ENCODE results near the gene ERC1. TPM values are rescaled to one million over a fixed set of nuclear protein-coding genes. Genes with fewer than 3 reads are reported as not detected.
"Not testable (repeated sequence)": the region's sequence is repeated elsewhere in the genome, so short reads cannot be mapped to it uniquely, and the experiment has no call there.

The ERC1 gene
- total RNA-seq, 1 experiment from 2014 or later, result 12.3 TPM

DNA sequence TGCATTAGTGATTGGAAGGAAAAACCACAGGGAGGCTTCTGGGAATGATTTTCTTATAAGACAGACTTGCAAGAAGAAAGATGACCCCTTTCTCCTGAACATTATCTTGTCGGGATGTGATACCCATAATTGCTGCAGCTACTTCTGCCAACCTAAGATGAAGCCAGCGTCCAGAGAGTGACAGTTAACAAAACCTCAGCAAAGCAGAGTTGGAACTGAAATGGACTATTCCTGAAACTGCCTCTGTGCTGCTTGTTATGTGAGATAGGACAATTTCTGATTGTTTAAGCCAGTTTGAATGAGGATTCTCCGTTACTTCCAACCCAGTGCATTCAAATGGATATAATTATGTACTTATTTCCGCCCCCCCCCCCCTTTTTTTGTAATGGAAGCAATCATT, 204.5 kb downstream of the ERC1 start:
- Histone ChIP-seq H3K9ac (ENCODE audit: low read length) (no peak overlapping the region), H3K9me2 (replicated peaks; ENCODE audit: low read length) (no peaks in the 10 kb centered on the region), H3K4me3 (ENCODE audit: low read length) (no peak overlapping the region), H3K9me3 (ENCODE audit: low read length) (no peaks in the 10 kb centered on the region), H3F3A (ENCODE audit: low read length, unreplicated experiment) (no peaks in the 10 kb centered on the region), H3K79me2 (ENCODE audit: low read length) (no peaks in the 10 kb centered on the region), H3K27ac (ENCODE audit: low read length) (no peak overlapping the region), H4K20me1 (ENCODE audit: low read length) (no peaks in the 10 kb centered on the region), H3K4me2 (ENCODE audit: low read length) (no peak overlapping the region), H3K27me3 (ENCODE audit: low read length) (no peaks in the 10 kb centered on the region), H3K4me1 (ENCODE audit: insufficient read depth, low read length) (no peaks in the 10 kb centered on the region), H2AFZ (ENCODE audit: low read length) (no peak overlapping the region), H3K36me3 (ENCODE audit: low read depth, low read length) (no peaks in the 10 kb centered on the region; the same call in 1 of the 2 replicates)
- CTCF ChIA-PET, result no interaction called here
- intact Hi-C loops (cut with micrococcal nuclease), result no loop called here
- DNase-seq (no peak), ATAC-seq (no peak)
- POLR2A ChIA-PET (ENCODE audit: unreplicated experiment), result no interaction called here
- TF ChIP-seq, protein P1, sequence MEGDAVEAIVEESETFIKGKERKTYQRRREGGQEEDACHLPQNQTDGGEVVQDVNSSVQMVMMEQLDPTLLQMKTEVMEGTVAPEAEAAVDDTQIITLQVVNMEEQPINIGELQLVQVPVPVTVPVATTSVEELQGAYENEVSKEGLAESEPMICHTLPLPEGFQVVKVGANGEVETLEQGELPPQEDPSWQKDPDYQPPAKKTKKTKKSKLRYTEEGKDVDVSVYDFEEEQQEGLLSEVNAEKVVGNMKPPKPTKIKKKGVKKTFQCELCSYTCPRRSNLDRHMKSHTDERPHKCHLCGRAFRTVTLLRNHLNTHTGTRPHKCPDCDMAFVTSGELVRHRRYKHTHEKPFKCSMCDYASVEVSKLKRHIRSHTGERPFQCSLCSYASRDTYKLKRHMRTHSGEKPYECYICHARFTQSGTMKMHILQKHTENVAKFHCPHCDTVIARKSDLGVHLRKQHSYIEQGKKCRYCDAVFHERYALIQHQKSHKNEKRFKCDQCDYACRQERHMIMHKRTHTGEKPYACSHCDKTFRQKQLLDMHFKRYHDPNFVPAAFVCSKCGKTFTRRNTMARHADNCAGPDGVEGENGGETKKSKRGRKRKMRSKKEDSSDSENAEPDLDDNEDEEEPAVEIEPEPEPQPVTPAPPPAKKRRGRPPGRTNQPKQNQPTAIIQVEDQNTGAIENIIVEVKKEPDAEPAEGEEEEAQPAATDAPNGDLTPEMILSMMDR (conservative IDR thresholded peaks at IDR 0.05; ENCODE audit: low read depth, low read length), result no peak
- no peak for TF ChIP-seq EZH2 (IDR thresholded peaks at IDR 0.05; ENCODE audit: low read length, unreplicated experiment)
- no peak for TF ChIP-seq EZH2phosphoT487 (IDR thresholded peaks at IDR 0.05; ENCODE audit: borderline replicate concordance, low read length)
- no TSS peak for BruUV-seq (replicated peaks)

GRCh38 chr12:1197264-1198018, 206.4 kb downstream of the ERC1 start:
- no TSS peak for BruUV-seq (replicated peaks)
- TF ChIP-seq EZH2 (IDR thresholded peaks at IDR 0.05; ENCODE audit: low read length, unreplicated experiment) (no peak), EZH2phosphoT487 (IDR thresholded peaks at IDR 0.05; ENCODE audit: borderline replicate concordance, low read length) (no peak)
- TF ChIP-seq, protein P1 (conservative IDR thresholded peaks at IDR 0.05; ENCODE audit: low read depth, low read length), result no peak
- Histone ChIP-seq H3K4me1 (ENCODE audit: insufficient read depth, low read length) (no peaks in the 10 kb centered on the region), H3K27me3 (ENCODE audit: low read length) (no peaks in the 10 kb centered on the region), H2AFZ (ENCODE audit: low read length) (no peak overlapping the region), H3K9ac (ENCODE audit: low read length) (no peak overlapping the region), H3K4me2 (ENCODE audit: low read length) (no peak overlapping the region), H3K4me3 (ENCODE audit: low read length) (no peak overlapping the region), H3K27ac (ENCODE audit: low read length) (no peak overlapping the region), H3K9me3 (ENCODE audit: low read length) (no peaks in the 10 kb centered on the region), H3K79me2 (ENCODE audit: low read length) (no peaks in the 10 kb centered on the region), H3K36me3 (ENCODE audit: low read depth, low read length) (no peaks in the 10 kb centered on the region; the same call in 1 of the 2 replicates), H3K9me2 (replicated peaks; ENCODE audit: low read length) (no peaks in the 10 kb centered on the region), H3F3A (ENCODE audit: low read length, unreplicated experiment) (no peaks in the 10 kb centered on the region), H4K20me1 (ENCODE audit: low read length) (no peaks in the 10 kb centered on the region)
- POLR2A ChIA-PET (ENCODE audit: unreplicated experiment), result no interaction called here
- intact Hi-C loops (cut with micrococcal nuclease), result no loop called here
- no peak for ATAC-seq
- CTCF ChIA-PET, result no interaction called here
- DNase-seq, result peak; percentile 49

GRCh38 chr12:1198854-1199253, 207.8 kb downstream of the ERC1 start:
- BruUV-seq (replicated peaks); CTCF ChIA-PET; H3F3A ChIP-seq (ENCODE audit: low read length, unreplicated experiment); DNase-seq; ATAC-seq; H3K9ac ChIP-seq (ENCODE audit: low read length); H3K9me2 ChIP-seq (replicated peaks; ENCODE audit: low read length); H4K20me1 ChIP-seq (ENCODE audit: low read length); H3K4me2 ChIP-seq (ENCODE audit: low read length); H3K4me1 ChIP-seq (ENCODE audit: insufficient read depth, low read length); H2AFZ ChIP-seq (ENCODE audit: low read length); H3K4me3 ChIP-seq (ENCODE audit: low read length); intact Hi-C loops (cut with micrococcal nuclease); H3K27me3 ChIP-seq (ENCODE audit: low read length); H3K27ac ChIP-seq (ENCODE audit: low read length); H3K36me3 ChIP-seq (ENCODE audit: low read depth, low read length); H3K79me2 ChIP-seq (ENCODE audit: low read length); H3K9me3 ChIP-seq (ENCODE audit: low read length); POLR2A ChIA-PET (ENCODE audit: unreplicated experiment): not testable (repeated sequence)
